ENCODE results near the gene STIL. TPM values are rescaled to one million over a fixed set of nuclear protein-coding genes. Genes with fewer than 3 reads are reported as not detected.

STIL gene
- total RNA-seq, 1 donor from 2014 or later = 5.4 TPM

GRCh38 chr1:47214549-47214948 lies 99.4 kb downstream of the STIL start:
- no peak for TF ChIP-seq CTCF (IDR thresholded peaks at IDR 0.05; ENCODE audit: partially characterized antibody, unreplicated experiment)
- H3K27me3 Mint-ChIP-seq (ENCODE audit: unreplicated experiment) = peaks cover 5% of the 10 kb centered on the region
- no peak for DNase-seq
- H3K27ac Mint-ChIP-seq (ENCODE audit: unreplicated experiment) = no peak overlapping the region
- H3K9me3 Mint-ChIP-seq (ENCODE audit: unreplicated experiment) = no peaks in the 10 kb centered on the region
- no peaks in the 10 kb centered on the region for H3K4me1 Mint-ChIP-seq (ENCODE audit: low read depth, unreplicated experiment)
- no peak overlapping the region for H3K4me3 Mint-ChIP-seq (ENCODE audit: unreplicated experiment)
- no peaks in the 10 kb centered on the region for H3K36me3 Mint-ChIP-seq (ENCODE audit: unreplicated experiment)

- Mint-ChIP-seq H3K4me3 (ENCODE audit: unreplicated experiment) (no peak overlapping the region), H3K27me3 (ENCODE audit: unreplicated experiment) (peaks cover 5% of the 10 kb centered on the region), H3K27ac (ENCODE audit: unreplicated experiment) (no peak overlapping the region), H3K9me3 (ENCODE audit: unreplicated experiment) (no peaks in the 10 kb centered on the region), H3K4me1 (ENCODE audit: low read depth, unreplicated experiment) (peaks cover 6% of the 10 kb centered on the region), H3K36me3 (ENCODE audit: unreplicated experiment) (no peaks in the 10 kb centered on the region)
- TF ChIP-seq CTCF (IDR thresholded peaks at IDR 0.05; ENCODE audit: partially characterized antibody, unreplicated experiment) = no peak
- no peak for DNase-seq
Measured at GRCh38 chr1:47213230-47213963, 100.5 kb downstream of the STIL start.

- no peak overlapping the region for H3K27ac Mint-ChIP-seq (ENCODE audit: unreplicated experiment)
- peaks cover 5% of the 10 kb centered on the region for H3K27me3 Mint-ChIP-seq (ENCODE audit: unreplicated experiment)
Measured at GRCh38 chr1:47212636-47213229, 101.2 kb downstream of the STIL start.

GRCh38 chr1:47211796-47212269 lies 102.1 kb downstream of the STIL start:
- Mint-ChIP-seq H3K4me1 (ENCODE audit: low read depth, unreplicated experiment) (peaks cover 6% of the 10 kb centered on the region), H3K27me3 (ENCODE audit: unreplicated experiment) (peaks cover 5% of the 10 kb centered on the region), H3K36me3 (ENCODE audit: unreplicated experiment) (no peaks in the 10 kb centered on the region), H3K4me3 (ENCODE audit: unreplicated experiment) (no peak overlapping the region), H3K27ac (ENCODE audit: unreplicated experiment) (no peak overlapping the region), H3K9me3 (ENCODE audit: unreplicated experiment) (no peaks in the 10 kb centered on the region)
- no peak for DNase-seq
- no peak for TF ChIP-seq CTCF (IDR thresholded peaks at IDR 0.05; ENCODE audit: partially characterized antibody, unreplicated experiment)

More at GRCh38 chr1:47212636-47213229, 101.2 kb downstream of the STIL start:
- H3K9me3 Mint-ChIP-seq (ENCODE audit: unreplicated experiment) = no peaks in the 10 kb centered on the region
- TF ChIP-seq CTCF (IDR thresholded peaks at IDR 0.05; ENCODE audit: partially characterized antibody, unreplicated experiment) = no peak
- no peaks in the 10 kb centered on the region for H3K36me3 Mint-ChIP-seq (ENCODE audit: unreplicated experiment)
- peaks cover 6% of the 10 kb centered on the region for H3K4me1 Mint-ChIP-seq (ENCODE audit: low read depth, unreplicated experiment)
- no peak for DNase-seq
- H3K4me3 Mint-ChIP-seq (ENCODE audit: unreplicated experiment) = no peak overlapping the region

GRCh38 chr1:47210666-47211065 lies 103.3 kb downstream of the STIL start:
- no peak overlapping the region for H3K27ac Mint-ChIP-seq (ENCODE audit: unreplicated experiment)
- H3K4me1 Mint-ChIP-seq (ENCODE audit: low read depth, unreplicated experiment) = peaks cover 6% of the 10 kb centered on the region
- no peak for TF ChIP-seq CTCF (IDR thresholded peaks at IDR 0.05; ENCODE audit: partially characterized antibody, unreplicated experiment)
- no peak overlapping the region for H3K4me3 Mint-ChIP-seq (ENCODE audit: unreplicated experiment)
- H3K9me3 Mint-ChIP-seq (ENCODE audit: unreplicated experiment) = peaks cover 4% of the 10 kb centered on the region
- H3K27me3 Mint-ChIP-seq (ENCODE audit: unreplicated experiment) = peaks cover 5% of the 10 kb centered on the region
- peaks cover 4% of the 10 kb centered on the region for H3K36me3 Mint-ChIP-seq (ENCODE audit: unreplicated experiment)
- DNase-seq = no peak

Data from glutamatergic neuron (in vitro differentiated cells).